Adrenal gland (tissue), 19 donors: ENCODE results near the gene BNIP3. TPM values are rescaled to one million over a fixed set of nuclear protein-coding genes. Genes with fewer than 3 reads are reported as not detected.

ENCODE experiments used
- DNase-seq, 7 donors: peaks; one replicate each; pipeline ENCODE4 v3.0.0-alpha.2; 2019 to 2020
- H3K27ac ChIP-seq, 5 donors: fragments of 200-600 bp; sonication (generic) in 4 of 5; 1 replicate in 3 of 5; 2 replicates in 2 of 5; pipeline versions ENCODE4 v1.5.1 to v1.8.0; 2016 to 2020; ENCODE audit warnings: mild to moderate bottlenecking in 1 of 5
- H3K27me3 ChIP-seq: fragments of 200-600 bp; 2 replicates; pipeline ENCODE4 v1.8.0; 2021
- H3K36me3 ChIP-seq, 2 donors: fragments of 200-600 bp; replicated peaks in 1 of 2; 1 replicate in 1 of 2; 2 replicates in 1 of 2; pipeline versions ENCODE4 v1.5.1 to v1.8.0; 2018 to 2022
- H3K4me1 ChIP-seq, 2 donors: fragments of 200-600 bp; replicated peaks in 1 of 2; 1 replicate in 1 of 2; 2 replicates in 1 of 2; pipeline versions ENCODE4 v1.5.1 to v1.8.0; 2018 to 2021
- H3K4me3 ChIP-seq, 4 donors: fragments of 200-600 bp; sonication (generic) in 3 of 4; one replicate each; pipeline ENCODE4 v1.5.1; 2016 to 2018
- H3K9me3 ChIP-seq, 3 donors: fragments of 200-600 bp; sonication (generic) in 1 of 3; replicated peaks in 1 of 3; 1 replicate in 2 of 3; 2 replicates in 1 of 3; pipeline versions ENCODE4 v1.5.1 to v1.8.0; 2016 to 2021
- CTCF ChIP-seq, 6 experiments: fragments of 450-650 bp in 4 of 6; fragments of 200-600 bp in 2 of 6; sonication (generic) in 1 of 6; IDR thresholded peaks; 1 replicate in 5 of 6; 2 replicates in 1 of 6; pipeline versions ENCODE4 v1.5.1 to v1.8.0; 2016 to 2021; ENCODE audit warnings: antibody characterized with exemption in 6 of 6, mild to moderate bottlenecking in 2 of 6, moderate library complexity in 1 of 6
- POLR2A ChIP-seq, 2 donors: fragments of 450-650 bp; IDR thresholded peaks; one replicate each; pipeline ENCODE4 v1.6.1; 2017; ENCODE audit warnings: antibody characterized with exemption in 2 of 2, mild to moderate bottlenecking in 2 of 2, moderate library complexity in 1 of 2
- WGBS, 4 donors: extraction: QIAGEN DNeasy Blood & Tissue Kit in 2 of 4; methylation state at CpG; one replicate each; pipeline versions ENCODE4 v1.1.5 to v1.1.7; 2013 to 2017; 5-methylcytosine and 5-hydroxymethylcytosine counted together
- intact Hi-C, 2 donors: fragments of 100-400 bp; cut with DNase I; formaldehyde crosslinking; loops; one replicate each; pipeline versions ENCODE4 v1.14.1 to v1.15.0; 2022 to 2023
- long read RNA-seq, 10 donors: library from polyadenylated mRNA in 3 of 10; unstranded in 2 of 10; stranded (forward) in 1 of 10; transcript quantifications; one replicate each; pipeline ENCODE4 v2.0.0 and lab custom pipeline, GENCODE V29; 2021 to 2026
- polyA plus RNA-seq, 3 donors: library from polyadenylated mRNA; stranded (reverse); fragments of 200-250 nt in 2 of 3; fragments of 350-450 nt in 1 of 3; fragmentation: Illumina TruSeq in 1 of 3; extraction: RNeasy Lipid Tissue Mini Kit (QIAGEN cat#74804) in 1 of 3; gene quantifications; one replicate each; pipeline ENCODE4 v1.2.3, GENCODE V29; 2013 to 2014
- total RNA-seq, 9 donors: library from RNA; depleted of rRNA in 4 of 9; stranded (reverse); fragments of >200 nt in 4 of 9; fragments of 120-200 nt in 1 of 9; fragmentation: NEBNext Ultra II Directional in 1 of 9; extraction: Animal tissue kit (Norgen Biotek cat#: 25700) in 1 of 9; gene quantifications; one replicate each; pipeline versions ENCODE4 v1.1.0 to v1.2.4, GENCODE V29; 2013 to 2023
- donor health status: healthy with polysubstance abuse.
- donor health status: Bipolar disorder and iron deficiency.
- donor health status: DM: yes; HTN: yes; CAD: no.
- donor health status: DM: no; HTN: no; CAD: no.
- donor health status: DM: no; HTN: no; CAD: no.
- donor health status: DM: yes; HTN: yes; CAD: no.

The BNIP3 gene
- total RNA-seq (100 to 1,000 TPM in 4 of 9 donors, 10 to 100 TPM in 5; 34.9 to 132 (median 92.3) TPM), polyA plus RNA-seq (10 to 100 TPM; 14.2 to 57.3 (median 14.7) TPM)
- long read RNA-seq, donor 1, transcript BNIP3-201 (6 exons, 2,861 nt): major isoform, 80 of 102 reads
- long read RNA-seq, donor 1, partial matches to known transcripts: 16 of 102 reads
- long read RNA-seq, donor 1, other reads (novel, unspliced or antisense): 0 of 102 reads
- long read RNA-seq, donor 2, transcript BNIP3-201 (6 exons, 2,861 nt): major isoform, 43 of 109 reads
- long read RNA-seq, donor 2, partial matches to known transcripts: 59 of 109 reads
- long read RNA-seq, donor 2, other reads (novel, unspliced or antisense): 0 of 109 reads
- long read RNA-seq, donor 3, transcript BNIP3-201 (6 exons, 2,861 nt): major isoform, 80 of 108 reads
- long read RNA-seq, donor 3, partial matches to known transcripts: 23 of 108 reads
- long read RNA-seq, donor 3, other reads (novel, unspliced or antisense): 0 of 108 reads
- long read RNA-seq, donor 4, transcript BNIP3-201 (6 exons, 2,861 nt): major isoform, 141 of 151 reads
- long read RNA-seq, donor 4, partial matches to known transcripts: 9 of 151 reads
- long read RNA-seq, donor 4, other reads (novel, unspliced or antisense): 1 of 151 reads
- long read RNA-seq, donor 5, transcript BNIP3-201 (6 exons, 2,861 nt): major isoform, 413 of 440 reads
- long read RNA-seq, donor 5, transcript BNIP3-202 (5 exons, 3,066 nt): minor isoform, 6 of 440 reads
- long read RNA-seq, donor 5, partial matches to known transcripts: 12 of 440 reads
- long read RNA-seq, donor 5, other reads (novel, unspliced or antisense): 9 of 440 reads
- long read RNA-seq, donor 6, transcript BNIP3-201 (6 exons, 2,861 nt): major isoform, 75 of 83 reads
- long read RNA-seq, donor 6, partial matches to known transcripts: 6 of 83 reads
- long read RNA-seq, donor 6, other reads (novel, unspliced or antisense): 2 of 83 reads
- long read RNA-seq, donor 7, transcript BNIP3-201 (6 exons, 2,861 nt): major isoform, 28 of 40 reads
- long read RNA-seq, donor 7, transcript BNIP3-203 (2 exons, 752 nt): minor isoform, 5 of 40 reads
- long read RNA-seq, donor 7, transcript BNIP3-202 (5 exons, 3,066 nt): minor isoform, 7 of 40 reads
- long read RNA-seq, donor 7, partial matches to known transcripts: 0 of 40 reads
- long read RNA-seq, donor 7, other reads (novel, unspliced or antisense): 0 of 40 reads
- long read RNA-seq, donor 8, transcript BNIP3-201 (6 exons, 2,861 nt): major isoform, 72 of 90 reads
- long read RNA-seq, donor 8, partial matches to known transcripts: 12 of 90 reads
- long read RNA-seq, donor 8, other reads (novel, unspliced or antisense): 0 of 90 reads
- long read RNA-seq, donor 9, transcript BNIP3-201 (6 exons, 2,861 nt): major isoform, 36 of 45 reads
- long read RNA-seq, donor 9, partial matches to known transcripts: 5 of 45 reads
- long read RNA-seq, donor 9, other reads (novel, unspliced or antisense): 0 of 45 reads
- long read RNA-seq, donor 10, transcript BNIP3-201 (6 exons, 2,861 nt): major isoform, 28 of 30 reads
- long read RNA-seq, donor 10, partial matches to known transcripts: 0 of 30 reads
- long read RNA-seq, donor 10, other reads (novel, unspliced or antisense): 0 of 30 reads

GRCh38 chr10:131981429-131982184, at the start of gene BNIP3:
BNIP3 (minus strand) TSS chr10:131981923; CDS start chr10:131981806, 117 bp downstream.
- 0 to 1% (median 0%) methylated on average over 8 to 100 of the region's 100 CpGs for WGBS, 4 donors
- Histone ChIP-seq H3K4me1 (peaks cover 12 to 31% of the 10 kb centered on the region in 2 donors), H3K4me3 (peak within 1 kb of the TSS; percentile 21 to 96 (median 72)), H3K36me3 (no peaks in the 10 kb centered on the region), H3K27ac (peak within 1 kb of the TSS in 4 of 5 donors; percentile 34 to 82 (median 76)), H3K27me3 (no peaks in the 10 kb centered on the region), H3K9me3 (no peaks in the 10 kb centered on the region)
- TF ChIP-seq POLR2A (IDR thresholded peaks at IDR 0.05) (peak; percentile 94 to 97), CTCF (IDR thresholded peaks at IDR 0.05) (peak in 4 of 6 experiments; percentile 2 to 26 (median 16))
- DNase-seq: peak; percentile 93 to 98 (median 95)
- intact Hi-C loops: no loop called here

GRCh38 chr10:132030898-132031463, 49.3 kb upstream of the BNIP3 start:
- Histone ChIP-seq H3K27ac (no peak overlapping the region), H3K4me3 (no peak overlapping the region), H3K27me3 (peaks cover 6% of the 10 kb centered on the region), H3K9me3 (no peaks in the 10 kb centered on the region), H3K4me1 (peaks cover 0 to 1% of the 10 kb centered on the region in 2 donors), H3K36me3 (no peaks in the 10 kb centered on the region)
- intact Hi-C loops: loop anchor here in 1 of 2 donors (10.0 kb wide), 1 partner anchor 114 kb away; no protein-coding TSS in a partner anchor
- DNase-seq: no peak
- WGBS, 4 donors: 64 to 78% (median 74%) methylated on average over 12 of the region's 12 CpGs
- TF ChIP-seq POLR2A (IDR thresholded peaks at IDR 0.05) (no peak), CTCF (IDR thresholded peaks at IDR 0.05) (no peak)

GRCh38 chr10:132028706-132029105, 47.0 kb upstream of the BNIP3 start:
- Histone ChIP-seq H3K27me3 (peaks cover 6% of the 10 kb centered on the region), H3K4me1 (peaks cover 0 to under 1% of the 10 kb centered on the region in 2 donors), H3K36me3 (no peaks in the 10 kb centered on the region), H3K9me3 (no peaks in the 10 kb centered on the region), H3K4me3 (no peak overlapping the region), H3K27ac (no peak overlapping the region)
- TF ChIP-seq CTCF (IDR thresholded peaks at IDR 0.05) (no peak), POLR2A (IDR thresholded peaks at IDR 0.05) (no peak)
- 58 to 72% (median 64%) methylated on average over 6 of the region's 6 CpGs for WGBS, 4 donors
- DNase-seq: no peak
- intact Hi-C loops: loop anchor here in 1 of 2 donors (10.0 kb wide), 1 partner anchor 116 kb away; no protein-coding TSS in a partner anchor
